RWPE2 (cell line): ENCODE data around the gene PYGO2.

Experiments used
- ATAC-seq: fragments of 200-7000 bp; cut with Tn5 transposase; 3 replicates; pipeline ENCODE4 v1.9.1; 2021; ENCODE audit warnings: low read depth
- DNase-seq: peaks from one replicate; pipeline ENCODE4 v3.0.0-alpha.2; 2020; ENCODE audit warnings: low spot score
- H3K27ac ChIP-seq: fragments of 450-650 bp; 2 replicates; pipeline ENCODE4 v1.5.1; 2017; ENCODE audit warnings: mild to moderate bottlenecking; ENCODE audit not compliant: poor library complexity, severe bottlenecking
- H3K27me3 ChIP-seq: fragments of 250-450 bp; sonication (Bioruptor Pico); 2 replicates; pipeline ENCODE4 v1.5.1; 2021; ENCODE audit warnings: mild to moderate bottlenecking, moderate library complexity; ENCODE audit not compliant: insufficient read depth, poor library complexity, severe bottlenecking
- H3K36me3 ChIP-seq: fragments of 250-450 bp; sonication (Bioruptor Pico); 2 replicates; pipeline ENCODE4 v1.5.1; 2020; ENCODE audit warnings: low read depth, mild to moderate bottlenecking, moderate library complexity
- H3K4me1 ChIP-seq: fragments of 250-450 bp; sonication (Bioruptor Pico); 2 replicates; pipeline ENCODE4 v1.5.1; 2021; ENCODE audit warnings: mild to moderate bottlenecking, moderate library complexity; ENCODE audit not compliant: insufficient read depth, poor library complexity, severe bottlenecking
- H3K4me3 ChIP-seq: fragments of 250-450 bp; sonication (Bioruptor Pico); 2 replicates; pipeline ENCODE4 v1.5.1; 2021; ENCODE audit warnings: mild to moderate bottlenecking, moderate library complexity; ENCODE audit not compliant: severe bottlenecking
- H3K9me3 ChIP-seq: fragments of 250-450 bp; sonication (Bioruptor Pico); 2 replicates; pipeline ENCODE4 v1.5.1; 2021; ENCODE audit warnings: mild to moderate bottlenecking, moderate library complexity; ENCODE audit not compliant: severe bottlenecking
- TF ChIP-seq, protein P1 (sequence below): fragments of 450-650 bp; IDR thresholded peaks from one replicate; pipeline ENCODE4 v1.5.1; 2017; ENCODE audit warnings: mild to moderate bottlenecking, moderate library complexity; ENCODE audit not compliant: poor library complexity, severe bottlenecking

PYGO2 gene

DNA sequence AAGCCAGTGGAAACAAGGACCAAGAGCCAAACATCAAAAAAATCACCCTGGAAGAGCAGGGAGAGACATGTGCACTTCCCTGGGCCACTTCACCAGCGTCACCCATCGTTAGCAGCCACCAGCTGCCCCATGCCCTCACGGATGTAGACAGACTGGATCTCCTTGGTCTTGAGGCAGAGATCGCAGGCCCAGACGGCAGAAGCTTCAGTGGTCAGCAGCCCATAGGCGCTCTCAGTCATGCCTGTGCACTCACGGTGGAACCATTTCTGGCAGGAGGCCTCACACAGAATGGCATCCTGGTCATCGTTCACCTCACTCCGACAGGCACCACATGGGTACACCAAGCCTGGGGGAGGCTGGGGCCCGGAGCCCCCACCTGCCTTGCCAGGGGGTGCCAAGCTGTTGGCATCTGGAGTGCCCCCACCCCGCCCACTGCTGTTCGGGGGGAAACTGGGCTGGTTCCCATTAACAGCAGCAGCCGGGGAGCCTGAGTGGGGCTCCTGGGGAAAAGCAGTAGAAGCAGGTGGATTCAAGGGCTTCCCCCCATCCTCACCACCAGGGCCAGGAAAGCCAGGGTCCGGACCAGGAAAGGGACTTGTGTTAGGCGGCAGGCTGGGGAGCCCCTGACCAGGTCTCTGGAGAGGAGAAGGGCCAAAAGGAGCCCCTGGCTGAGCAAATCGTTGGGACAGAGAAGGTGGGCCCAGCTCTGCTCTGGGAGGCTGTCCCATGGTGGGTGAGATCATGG lies 2.7 kb downstream of the PYGO2 start:
- DNase-seq (no peak), ATAC-seq (no peak)
- no peaks in the 10 kb centered on the region for H3K27me3 ChIP-seq
- peaks cover 17% of the 10 kb centered on the region for H3K4me1 ChIP-seq
- no peak overlapping the region for H3K4me3 ChIP-seq
- H3K36me3 ChIP-seq = peaks cover 24% of the 10 kb centered on the region
- H3K27ac ChIP-seq = no peak overlapping the region
- TF ChIP-seq, protein P1, sequence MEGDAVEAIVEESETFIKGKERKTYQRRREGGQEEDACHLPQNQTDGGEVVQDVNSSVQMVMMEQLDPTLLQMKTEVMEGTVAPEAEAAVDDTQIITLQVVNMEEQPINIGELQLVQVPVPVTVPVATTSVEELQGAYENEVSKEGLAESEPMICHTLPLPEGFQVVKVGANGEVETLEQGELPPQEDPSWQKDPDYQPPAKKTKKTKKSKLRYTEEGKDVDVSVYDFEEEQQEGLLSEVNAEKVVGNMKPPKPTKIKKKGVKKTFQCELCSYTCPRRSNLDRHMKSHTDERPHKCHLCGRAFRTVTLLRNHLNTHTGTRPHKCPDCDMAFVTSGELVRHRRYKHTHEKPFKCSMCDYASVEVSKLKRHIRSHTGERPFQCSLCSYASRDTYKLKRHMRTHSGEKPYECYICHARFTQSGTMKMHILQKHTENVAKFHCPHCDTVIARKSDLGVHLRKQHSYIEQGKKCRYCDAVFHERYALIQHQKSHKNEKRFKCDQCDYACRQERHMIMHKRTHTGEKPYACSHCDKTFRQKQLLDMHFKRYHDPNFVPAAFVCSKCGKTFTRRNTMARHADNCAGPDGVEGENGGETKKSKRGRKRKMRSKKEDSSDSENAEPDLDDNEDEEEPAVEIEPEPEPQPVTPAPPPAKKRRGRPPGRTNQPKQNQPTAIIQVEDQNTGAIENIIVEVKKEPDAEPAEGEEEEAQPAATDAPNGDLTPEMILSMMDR = no peak
- no peaks in the 10 kb centered on the region for H3K9me3 ChIP-seq

DNA sequence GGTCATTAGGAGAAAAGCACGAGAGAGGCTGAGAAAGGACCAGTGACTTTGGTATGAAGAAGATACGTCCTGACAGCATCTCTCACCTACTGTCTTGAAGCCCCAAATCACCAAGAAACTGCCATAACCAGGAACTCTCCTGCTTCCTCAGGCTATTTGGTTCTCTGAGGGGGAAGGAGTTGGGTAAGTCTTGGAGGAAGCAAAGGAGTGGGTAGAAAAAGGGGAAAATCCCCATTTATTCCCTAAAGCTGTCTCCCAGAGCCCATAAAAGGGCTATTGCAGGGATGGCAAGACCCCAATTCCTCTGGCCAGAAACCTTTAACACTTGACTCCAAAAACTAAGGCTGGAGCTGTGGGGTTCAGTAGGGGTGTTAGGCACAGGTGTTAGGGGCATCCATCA lies 3.5 kb downstream of the PYGO2 start:
- Histone ChIP-seq H3K27ac (no peak overlapping the region), H3K4me1 (peaks cover 17% of the 10 kb centered on the region), H3K9me3 (no peaks in the 10 kb centered on the region), H3K27me3 (no peaks in the 10 kb centered on the region), H3K4me3 (no peak overlapping the region), H3K36me3 (peaks cover 16% of the 10 kb centered on the region)
- ATAC-seq (no peak), DNase-seq (no peak)
- TF ChIP-seq, protein P1 = no peak

DNA sequence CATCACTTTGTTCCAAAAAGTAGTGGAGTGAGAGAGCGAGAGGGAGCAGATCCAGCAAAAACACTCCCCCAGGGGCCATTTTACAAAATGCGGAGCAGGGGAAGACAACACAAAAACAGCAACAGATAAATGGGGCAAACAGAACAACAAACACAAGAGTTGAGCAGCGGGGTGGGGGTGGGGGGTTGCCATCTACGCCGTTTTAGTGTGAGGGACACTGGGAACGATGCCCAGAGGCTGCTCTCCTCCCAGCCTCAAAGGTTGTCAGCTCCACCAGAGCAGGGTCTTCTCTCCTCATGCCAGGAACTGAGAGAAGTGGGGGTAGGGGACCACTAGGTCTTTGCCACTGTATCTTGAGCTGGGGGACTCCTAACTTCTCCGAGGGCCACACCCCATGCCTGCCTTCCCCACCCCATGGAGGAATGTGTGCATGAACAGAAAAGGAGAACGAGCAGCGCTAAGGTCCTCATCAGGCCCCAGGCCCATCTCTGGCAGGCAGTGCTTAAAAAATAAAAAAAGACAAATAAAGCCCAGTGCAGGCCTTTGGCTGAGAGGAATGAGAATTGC lies 4.4 kb downstream of the PYGO2 start:
- no peak for ATAC-seq
- no peaks in the 10 kb centered on the region for H3K9me3 ChIP-seq
- peaks cover 8% of the 10 kb centered on the region for H3K36me3 ChIP-seq
- TF ChIP-seq, protein P1 = no peak
- no peak overlapping the region for H3K4me3 ChIP-seq
- H3K27me3 ChIP-seq = no peaks in the 10 kb centered on the region
- peaks cover 10% of the 10 kb centered on the region for H3K4me1 ChIP-seq
- H3K27ac ChIP-seq = peak overlapping the region; percentile 36
- no peak for DNase-seq

DNA sequence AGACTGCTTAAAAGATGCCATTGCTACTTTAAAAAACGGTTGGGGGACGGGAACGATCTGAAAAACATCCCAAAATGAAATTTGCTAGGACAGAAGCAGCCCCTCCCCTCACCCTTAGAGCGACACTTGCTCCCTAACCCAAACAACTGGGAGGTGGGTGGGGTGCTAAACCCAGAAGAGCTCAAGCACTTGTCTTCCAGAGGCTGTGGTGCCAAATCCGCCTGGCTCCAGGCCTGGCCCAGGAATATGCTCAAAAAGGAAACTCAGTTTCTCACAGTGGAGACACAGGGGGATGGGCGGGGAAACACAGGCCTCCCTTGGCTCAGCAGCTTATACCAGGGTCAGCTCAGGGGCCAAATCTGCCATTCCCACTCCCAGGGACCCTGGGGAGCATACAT lies 5.0 kb downstream of the PYGO2 start:
- TF ChIP-seq, protein P1 = no peak
- peaks cover 10% of the 10 kb centered on the region for H3K4me1 ChIP-seq
- H3K9me3 ChIP-seq = no peaks in the 10 kb centered on the region
- H3K27ac ChIP-seq = peak overlapping the region; percentile 36
- ATAC-seq (no peak), DNase-seq (no peak)
- H3K27me3 ChIP-seq = no peaks in the 10 kb centered on the region
- H3K36me3 ChIP-seq = peaks cover 8% of the 10 kb centered on the region
- peak overlapping the region; percentile 33 for H3K4me3 ChIP-seq
